GM20000 (cell line): Measurements from ENCODE around the gene SLC39A2.

Experiments
- DNase-seq: peaks from one replicate; pipeline ENCODE4 v3.0.0; 2012; ENCODE audit warnings: low spot score
- CTCF ChIP-seq: IDR thresholded peaks from 2 replicates; pipeline ENCODE4 v1.5.1; 2012; ENCODE audit warnings: mild to moderate bottlenecking, control low read depth; ENCODE audit errors: extremely low read depth, missing control alignments

The SLC39A2 gene

DNA sequence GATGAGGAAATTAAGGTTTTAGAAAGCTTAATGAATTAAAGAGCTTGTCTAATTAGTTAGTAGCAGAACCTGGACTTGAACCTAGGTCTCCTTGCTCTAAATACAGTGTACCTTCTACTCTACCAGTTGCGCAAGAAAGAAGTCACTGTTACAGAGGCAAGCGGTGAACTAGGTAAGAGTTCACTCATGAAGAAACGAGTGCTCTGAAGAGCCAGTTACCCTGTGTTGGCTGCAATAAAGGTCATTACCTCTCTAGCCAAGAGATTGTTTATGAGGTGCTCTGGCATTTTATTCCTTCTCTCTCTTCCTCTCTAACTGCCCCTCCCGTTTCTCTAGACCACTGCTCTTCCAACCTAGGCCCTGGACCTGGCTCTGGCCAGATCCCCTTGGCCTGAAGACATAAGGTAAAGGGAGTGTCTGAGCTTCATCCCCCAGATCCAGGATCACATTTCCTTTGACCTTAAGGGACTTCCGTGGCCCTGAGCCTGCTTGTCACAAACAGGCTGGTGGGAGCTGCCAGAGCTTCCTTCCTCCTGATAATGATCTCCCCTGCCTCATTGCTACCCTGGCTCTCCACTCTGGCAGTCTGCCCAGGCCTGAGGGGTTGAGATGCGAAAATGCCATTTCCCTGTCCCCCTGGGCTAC lies 45.0 kb downstream of the SLC39A2 start:
- no peak for DNase-seq
- no peak for TF ChIP-seq CTCF

GRCh38 chr14:21047378-21047781 lies 48.3 kb downstream of the SLC39A2 start:
- no peak for TF ChIP-seq CTCF
- no peak for DNase-seq

- TF ChIP-seq CTCF: no peak
- no peak for DNase-seq
These were observed 49.5 kb downstream of the SLC39A2 start for GRCh38 chr14:21048638-21049037.

DNA sequence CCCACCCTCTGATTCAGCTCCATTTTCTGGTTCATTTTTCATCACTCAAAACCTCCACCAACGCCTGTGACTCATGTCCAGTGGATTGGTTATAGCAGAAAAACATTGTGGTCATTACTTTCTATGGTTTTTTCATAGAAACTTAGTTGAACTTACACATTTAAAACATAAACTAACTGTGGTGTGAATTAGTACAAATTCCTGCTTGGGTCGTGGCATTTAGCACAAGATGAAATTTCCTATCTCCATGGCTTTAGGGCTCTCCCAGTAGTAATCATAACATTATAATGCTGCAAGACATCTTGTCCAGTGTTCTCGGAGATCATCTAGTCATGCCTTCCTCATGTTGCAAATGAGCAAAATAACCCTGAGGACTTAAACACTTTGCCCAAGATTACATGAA lies 50.2 kb downstream of the SLC39A2 start:
- no peak for DNase-seq
- no peak for TF ChIP-seq CTCF

DNA sequence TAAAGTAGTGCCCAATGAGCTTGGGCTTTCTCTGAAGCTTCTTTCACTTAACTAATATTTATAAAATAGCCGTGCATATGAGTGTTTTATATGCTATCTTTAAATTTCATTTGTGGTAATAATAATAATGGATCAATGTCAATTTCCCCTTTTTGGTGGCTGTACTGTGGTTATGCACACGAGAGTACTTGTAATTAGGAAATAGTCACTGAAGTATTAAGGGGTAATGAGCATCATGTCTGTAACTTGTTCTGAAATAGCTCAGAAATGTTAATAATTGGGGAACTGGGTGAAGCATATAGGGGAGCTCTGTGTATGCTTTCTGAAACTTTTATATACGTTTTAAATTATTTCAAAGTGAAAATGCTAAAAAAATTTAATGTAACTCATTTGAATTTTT lies 51.5 kb downstream of the SLC39A2 start:
- no peak for TF ChIP-seq CTCF
- DNase-seq: no peak
